PC-9 (cell line): Measurements from ENCODE around the gene PRKD3.

Source experiments
- EZH2 ChIP-seq: fragments of 200-600 bp; sonication (generic); IDR thresholded peaks from 2 replicates; pipeline ENCODE4 v1.8.0; 2017; ENCODE audit warnings: antibody characterized with exemption, low read depth
- TF ChIP-seq, protein P1 (sequence below): fragments of 200-600 bp; sonication (generic); conservative IDR thresholded peaks from 2 replicates; pipeline ENCODE4 v1.6.1; 2017; ENCODE audit warnings: mixed run types, antibody characterized with exemption, mild to moderate bottlenecking, moderate library complexity

- TF ChIP-seq, protein P1, sequence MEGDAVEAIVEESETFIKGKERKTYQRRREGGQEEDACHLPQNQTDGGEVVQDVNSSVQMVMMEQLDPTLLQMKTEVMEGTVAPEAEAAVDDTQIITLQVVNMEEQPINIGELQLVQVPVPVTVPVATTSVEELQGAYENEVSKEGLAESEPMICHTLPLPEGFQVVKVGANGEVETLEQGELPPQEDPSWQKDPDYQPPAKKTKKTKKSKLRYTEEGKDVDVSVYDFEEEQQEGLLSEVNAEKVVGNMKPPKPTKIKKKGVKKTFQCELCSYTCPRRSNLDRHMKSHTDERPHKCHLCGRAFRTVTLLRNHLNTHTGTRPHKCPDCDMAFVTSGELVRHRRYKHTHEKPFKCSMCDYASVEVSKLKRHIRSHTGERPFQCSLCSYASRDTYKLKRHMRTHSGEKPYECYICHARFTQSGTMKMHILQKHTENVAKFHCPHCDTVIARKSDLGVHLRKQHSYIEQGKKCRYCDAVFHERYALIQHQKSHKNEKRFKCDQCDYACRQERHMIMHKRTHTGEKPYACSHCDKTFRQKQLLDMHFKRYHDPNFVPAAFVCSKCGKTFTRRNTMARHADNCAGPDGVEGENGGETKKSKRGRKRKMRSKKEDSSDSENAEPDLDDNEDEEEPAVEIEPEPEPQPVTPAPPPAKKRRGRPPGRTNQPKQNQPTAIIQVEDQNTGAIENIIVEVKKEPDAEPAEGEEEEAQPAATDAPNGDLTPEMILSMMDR = no peak
- no peak for TF ChIP-seq EZH2
Observed at GRCh38 chr2:37317746-37318145, 6.9 kb downstream of the PRKD3 start.
